PC-9 (cell line): ENCODE measurements around the gene EVX1. TPM values are rescaled to one million over a fixed set of nuclear protein-coding genes. Genes with fewer than 3 reads are reported as not detected.

ENCODE experiments used
- BruUV-seq: library from RNA; stranded (reverse); fragments of 400-500 nt; replicated peaks from 2 replicates; lab custom pipeline; 2021; lab: Mats Ljungman, UMichigan
- CTCF ChIA-PET: fragments of 300-600 bp; sonication (Branson Sonifier 250); formaldehyde crosslinking; loops from one replicate; lab custom pipeline; 2022; ENCODE audit warnings: antibody characterized with exemption; lab: Charles Lee
- POLR2A ChIA-PET: fragments of 300-600 bp; sonication (Branson Sonifier 250); formaldehyde crosslinking; loops from one replicate; lab custom pipeline; 2022; ENCODE audit warnings: antibody characterized with exemption; ENCODE audit not compliant: unreplicated experiment; lab: Charles Lee
- DNase-seq, 2 experiments: peaks; one replicate each; pipeline versions ENCODE4 v3.0.0 to v3.0.0-alpha.2; 2015 to 2022; ENCODE audit warnings: mixed read lengths in 1 of 2
- H2AFZ ChIP-seq: fragments of 200-600 bp; sonication (generic); 2 replicates; pipeline ENCODE4 v1.8.1; 2017; ENCODE audit warnings: antibody characterized with exemption
- H3F3A ChIP-seq: fragments of 200-600 bp; sonication (generic); 2 replicates; pipeline ENCODE4 v1.8.1; 2017; ENCODE audit warnings: antibody characterized with exemption, mild to moderate bottlenecking, low read depth; ENCODE audit not compliant: insufficient read depth
- H3K27ac ChIP-seq: fragments of 200-600 bp; sonication (generic); 2 replicates; pipeline ENCODE4 v1.6.1; 2016; ENCODE audit warnings: mixed run types
- H3K27me3 ChIP-seq: fragments of 200-600 bp; sonication (generic); 2 replicates; pipeline ENCODE4 v1.6.1; 2016; ENCODE audit warnings: low read depth, mixed run types; ENCODE audit not compliant: insufficient read depth
- H3K36me3 ChIP-seq: fragments of 200-600 bp; sonication (generic); 2 replicates; pipeline ENCODE4 v1.6.1; 2016; ENCODE audit warnings: low read depth, mixed run types
- H3K4me1 ChIP-seq: fragments of 200-600 bp; sonication (generic); replicated peaks from 2 replicates; pipeline ENCODE4 v1.6.1; 2016; ENCODE audit warnings: mixed run types; ENCODE audit not compliant: insufficient read depth
- H3K4me2 ChIP-seq: fragments of 200-600 bp; sonication (generic); 2 replicates; pipeline ENCODE4 v1.6.1; 2017; ENCODE audit warnings: mixed run types
- H3K4me3 ChIP-seq: fragments of 200-600 bp; sonication (generic); 2 replicates; pipeline ENCODE4 v1.6.1; 2016; ENCODE audit warnings: mixed run types
- H3K79me2 ChIP-seq: fragments of 200-600 bp; sonication (generic); 2 replicates; pipeline ENCODE4 v1.6.1; 2017; ENCODE audit warnings: low read depth, mixed run types
- H3K9me2 ChIP-seq: fragments of 200-600 bp; sonication (generic); 2 replicates; pipeline ENCODE4 v1.8.1; 2017; ENCODE audit warnings: mild to moderate bottlenecking; ENCODE audit not compliant: insufficient read depth
- H3K9me3 ChIP-seq: fragments of 200-600 bp; sonication (generic); 2 replicates; pipeline ENCODE4 v1.8.1; 2016; ENCODE audit warnings: low read depth; ENCODE audit not compliant: insufficient read depth
- H4K20me1 ChIP-seq: fragments of 200-600 bp; sonication (generic); 2 replicates; pipeline ENCODE4 v1.8.1; 2017; ENCODE audit not compliant: insufficient read depth
- CTCF ChIP-seq: fragments of 200-600 bp; sonication (generic); conservative IDR thresholded peaks from 2 replicates; pipeline ENCODE4 v1.6.1; 2017; ENCODE audit warnings: mixed run types, antibody characterized with exemption, mild to moderate bottlenecking, moderate library complexity
- EZH2 ChIP-seq: fragments of 200-600 bp; sonication (generic); IDR thresholded peaks from 2 replicates; pipeline ENCODE4 v1.8.0; 2017; ENCODE audit warnings: antibody characterized with exemption, low read depth
- intact Hi-C: fragments of 100-400 bp; cut with micrococcal nuclease; formaldehyde crosslinking; loops from one replicate; pipeline ENCODE4 v1.10.0; 2022; ENCODE audit not compliant: unreplicated experiment
- total RNA-seq: library from RNA; stranded (reverse); gene quantifications from 2 replicates; pipeline ENCODE4 v1.2.3, GENCODE V29; 2021

The EVX1 gene
- total RNA-seq, 1 experiment from 2014 or later = not detected

- POLR2A ChIA-PET = no interaction called here
- CTCF ChIA-PET = interaction anchor here (0.7 kb wide), 1 partner anchor 312 kb away, joined by 4 read pairs; no protein-coding TSS in a partner anchor
- H3K9me3 ChIP-seq = no peaks in the 10 kb centered on the region
Measured at GRCh38 chr7:27251136-27251651, 8.6 kb downstream of the EVX1 start.

GRCh38 chr7:27251652-27252590 is 9.3 kb downstream of the EVX1 start:
- no peak for TF ChIP-seq EZH2
- TF ChIP-seq CTCF = no peak
- Histone ChIP-seq H3K36me3 (no peaks in the 10 kb centered on the region), H3K27ac (no peak overlapping the region), H4K20me1 (no peaks in the 10 kb centered on the region), H3K9me2 (no peaks in the 10 kb centered on the region), H3K4me2 (no peak overlapping the region), H3K4me1 (0 out of 2 replicates have a peak, but pooled peaks cover 4% of the 10 kb centered on the region), H3K79me2 (no peaks in the 10 kb centered on the region), H2AFZ (no peak overlapping the region), H3K9me3 (no peaks in the 10 kb centered on the region), H3K27me3 (peaks cover 26% of the 10 kb centered on the region; the same call in 1 of the 2 replicates), H3F3A (no peaks in the 10 kb centered on the region), H3K4me3 (no peak overlapping the region)
- intact Hi-C loops = no loop called here
- ChIA-PET CTCF (no interaction called here), POLR2A (no interaction called here)
- DNase-seq = no peak
- BruUV-seq = no TSS peak

More at GRCh38 chr7:27251136-27251651, 8.6 kb downstream of the EVX1 start:
- no peak for TF ChIP-seq EZH2
- TF ChIP-seq CTCF = no peak
- no peak for DNase-seq
- Histone ChIP-seq H3K36me3 (no peaks in the 10 kb centered on the region), H3F3A (no peaks in the 10 kb centered on the region), H3K4me1 (0 out of 2 replicates have a peak, but pooled peaks cover 4% of the 10 kb centered on the region), H3K27me3 (peaks cover 32% of the 10 kb centered on the region; the same call in 1 of the 2 replicates), H2AFZ (no peak overlapping the region), H3K9me2 (no peaks in the 10 kb centered on the region), H3K4me3 (no peak overlapping the region), H3K79me2 (no peaks in the 10 kb centered on the region), H3K27ac (no peak overlapping the region), H3K4me2 (no peak overlapping the region), H4K20me1 (no peaks in the 10 kb centered on the region)
- BruUV-seq = no TSS peak
- intact Hi-C loops = no loop called here

GRCh38 chr7:27254625-27255024 is 12.0 kb downstream of the EVX1 start:
- H3K79me2 ChIP-seq = no peaks in the 10 kb centered on the region
- no peaks in the 10 kb centered on the region for H3K9me3 ChIP-seq
- 0 out of 2 replicates have a peak, but pooled peaks cover 4% of the 10 kb centered on the region for H3K4me1 ChIP-seq
- H3K4me2 ChIP-seq = no peak overlapping the region
- H3F3A ChIP-seq = no peaks in the 10 kb centered on the region
- no TSS peak for BruUV-seq
- H4K20me1 ChIP-seq = no peaks in the 10 kb centered on the region
- no peak overlapping the region for H3K27ac ChIP-seq
- peak in 1 of 2 experiments; percentile 71 for DNase-seq
- H2AFZ ChIP-seq = no peak overlapping the region
- H3K27me3 ChIP-seq = peaks cover 8% of the 10 kb centered on the region; the same call in 1 of the 2 replicates
- H3K9me2 ChIP-seq = no peaks in the 10 kb centered on the region
- intact Hi-C loops = no loop called here
- ChIA-PET CTCF (no interaction called here), POLR2A (no interaction called here)
- H3K4me3 ChIP-seq = no peak overlapping the region
- TF ChIP-seq CTCF = no peak
- no peak for TF ChIP-seq EZH2
- no peaks in the 10 kb centered on the region for H3K36me3 ChIP-seq
